Activated CD8-positive, alpha-beta memory T cell treated with anti-CD3 and anti-CD28 coated beads, Interleukin-2, amount 50 U/mL, for 4 hours (primary cell): Measurements from ENCODE around the gene SLC6A16.
"Not testable (repeated sequence)": the region's sequence is repeated elsewhere in the genome, so short reads cannot be mapped to it uniquely, and the experiment has no call there.

Experiments used
- DNase-seq: peaks from one replicate; pipeline ENCODE4 v3.0.0-alpha.2; 2020

Gene SLC6A16

DNA sequence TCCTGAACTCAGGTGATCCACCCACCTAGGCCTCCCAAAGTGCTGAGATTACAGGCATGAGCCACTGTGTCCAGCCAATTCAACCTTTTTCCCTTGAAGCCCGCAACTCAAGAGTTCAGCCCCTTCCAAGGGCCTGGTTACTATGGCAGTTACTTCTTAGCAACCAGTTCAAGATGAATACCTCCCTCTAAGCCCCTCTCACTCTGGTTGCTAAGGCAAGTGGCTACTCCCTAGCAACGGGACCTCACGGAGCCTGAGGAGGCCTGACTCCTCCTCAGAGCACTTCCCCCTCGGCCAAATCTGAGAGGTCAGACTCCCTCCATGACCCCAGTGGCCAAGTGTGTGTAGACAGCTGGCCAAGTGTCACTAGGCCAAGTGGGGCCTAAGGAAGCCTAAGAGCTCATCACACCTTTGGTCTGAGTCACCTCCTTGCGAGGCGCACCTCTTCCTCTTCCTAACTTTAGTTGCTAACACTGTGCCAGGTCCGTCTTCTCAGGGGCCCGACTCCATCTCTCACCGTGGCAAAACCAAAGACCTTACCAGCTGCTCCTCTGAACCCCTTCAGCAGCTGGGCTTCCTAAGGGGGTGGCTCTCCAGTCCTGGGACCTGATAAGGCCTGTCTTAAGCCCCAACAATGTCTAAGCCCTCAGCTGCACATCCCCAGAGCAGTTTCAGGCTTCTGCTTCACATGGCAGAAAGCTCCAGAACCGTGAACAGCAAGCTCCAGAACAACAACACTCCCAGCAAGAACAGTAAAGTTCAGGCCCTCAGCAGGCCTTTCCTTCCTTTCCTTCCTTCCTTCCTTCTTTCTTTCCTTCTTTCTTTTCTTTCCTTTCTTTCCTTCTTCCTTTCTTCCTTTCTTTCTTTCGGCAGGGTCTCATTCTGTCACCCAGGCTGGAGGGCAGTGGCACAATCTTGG is 19.8 kb upstream of the SLC6A16 start:
- DNase-seq = no peak

DNA sequence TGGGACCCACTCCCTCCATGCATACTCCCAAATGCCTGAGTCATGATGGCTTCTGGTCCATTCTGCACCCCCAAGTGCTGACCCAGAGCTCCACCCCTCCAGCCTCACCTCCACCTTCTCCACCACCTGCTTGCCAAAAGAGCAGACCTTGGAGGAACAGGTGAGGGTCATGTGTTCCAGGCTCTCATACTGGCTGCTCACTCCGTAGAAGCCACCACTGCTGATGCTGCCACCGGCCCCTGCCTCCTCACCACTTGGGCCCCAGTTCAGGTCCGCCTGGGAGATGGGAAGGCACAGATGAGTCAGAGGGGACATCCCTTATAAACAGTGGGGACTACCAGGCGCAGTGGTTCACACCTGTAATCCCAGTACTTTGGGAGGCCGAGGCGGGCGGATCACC is 18.1 kb upstream of the SLC6A16 start:
- DNase-seq = no peak

GRCh38 chr19:49342291-49342721 is 17.3 kb upstream of the SLC6A16 start:
- DNase-seq = no peak

- DNase-seq = no peak
Observed at GRCh38 chr19:49340865-49341718, 16.1 kb upstream of the SLC6A16 start.

DNA sequence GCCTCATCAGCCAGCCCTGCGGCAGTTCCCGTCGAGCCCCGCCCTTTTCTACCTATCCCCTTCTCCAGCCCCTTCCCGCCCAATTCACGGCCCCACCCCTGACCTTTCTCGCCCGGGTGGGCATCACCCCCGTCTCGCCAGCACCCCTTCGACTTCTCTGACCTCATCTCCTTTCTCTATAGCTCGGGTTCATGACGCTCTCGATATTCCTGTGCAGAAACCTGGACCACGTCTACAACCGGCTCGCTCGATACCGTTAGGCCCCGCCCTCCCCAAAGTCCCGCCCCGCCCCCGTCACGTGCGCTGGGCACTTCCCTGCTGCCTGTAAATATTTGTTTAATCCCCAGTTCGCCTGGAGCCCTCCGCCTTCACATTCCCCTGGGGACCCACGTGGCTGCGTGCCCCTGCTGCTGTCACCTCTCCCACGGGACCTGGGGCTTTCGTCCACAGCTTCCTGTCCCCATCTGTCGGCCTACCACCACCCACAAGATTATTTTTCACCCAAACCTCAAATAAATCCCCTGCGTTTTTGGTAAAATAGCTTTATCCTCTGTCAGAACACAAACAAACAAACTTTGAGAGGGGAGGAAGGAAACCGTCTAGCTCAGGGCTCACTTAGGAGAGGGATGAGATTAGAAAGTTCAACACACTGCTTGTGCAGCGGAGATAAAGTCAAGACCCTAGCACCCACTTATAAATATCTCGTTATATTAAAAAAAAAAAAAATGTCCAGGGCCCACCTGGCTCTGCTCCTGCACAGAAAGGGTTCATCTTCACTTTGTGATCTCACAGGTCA is 15.3 kb upstream of the SLC6A16 start:
- DNase-seq = no peak

- no peak for DNase-seq
Observed at GRCh38 chr19:49339301-49340068, 14.5 kb upstream of the SLC6A16 start.

DNA sequence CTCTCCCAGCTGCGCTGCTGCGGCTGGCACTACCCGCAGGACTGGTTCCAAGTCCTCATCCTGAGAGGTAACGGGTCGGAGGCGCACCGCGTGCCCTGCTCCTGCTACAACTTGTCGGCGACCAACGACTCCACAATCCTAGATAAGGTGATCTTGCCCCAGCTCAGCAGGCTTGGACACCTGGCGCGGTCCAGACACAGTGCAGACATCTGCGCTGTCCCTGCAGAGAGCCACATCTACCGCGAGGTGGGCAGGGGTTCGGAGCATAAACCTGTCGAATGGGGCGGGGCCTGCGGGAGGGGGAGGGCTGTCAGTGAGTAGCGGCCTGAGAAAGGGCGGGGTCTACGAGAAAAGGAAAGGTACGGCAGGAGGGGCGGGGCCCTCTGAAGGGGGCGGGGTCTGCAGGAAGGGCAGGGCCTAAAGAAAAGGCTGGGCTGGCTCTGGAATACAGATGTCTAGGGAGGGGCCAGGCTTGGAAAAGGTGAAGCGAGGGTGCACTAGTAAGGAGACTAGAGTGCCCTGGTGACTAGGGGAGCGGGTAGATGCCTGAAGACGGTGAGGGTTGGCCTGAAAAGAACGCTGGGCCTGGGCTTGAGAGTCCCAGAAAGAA is 13.8 kb upstream of the SLC6A16 start:
- DNase-seq = no peak

DNA sequence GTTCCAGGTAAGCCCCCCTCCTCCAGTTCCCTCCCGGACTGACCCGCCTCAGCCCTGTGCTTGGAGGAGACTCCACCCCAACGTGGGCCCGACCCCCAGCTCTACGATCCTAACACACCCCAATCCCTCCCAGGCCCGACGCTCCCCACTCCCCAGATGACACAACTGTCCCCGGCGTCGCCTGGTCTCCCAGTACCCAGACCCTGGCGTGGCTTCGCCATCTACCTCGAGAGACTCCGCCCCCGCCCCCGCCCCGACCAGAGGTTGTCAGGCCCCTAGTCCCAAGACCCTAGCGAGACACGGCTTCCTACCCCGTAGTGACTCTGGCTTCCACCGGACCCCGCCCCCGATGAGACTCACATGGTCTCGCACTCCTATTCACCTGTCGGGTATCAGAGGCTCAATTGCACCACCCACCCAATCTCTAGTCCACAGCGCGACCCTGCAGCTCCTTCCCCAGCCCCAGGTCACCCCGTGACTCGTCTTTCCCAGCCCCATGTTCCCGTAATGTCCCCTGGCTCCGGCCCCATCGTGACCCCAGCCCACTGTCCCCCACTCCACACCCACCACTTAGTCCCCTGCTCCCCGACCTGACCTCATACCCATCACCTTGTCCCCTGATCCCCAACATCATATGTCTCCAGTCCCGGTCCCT is 13.2 kb upstream of the SLC6A16 start:
- DNase-seq = no peak

DNA sequence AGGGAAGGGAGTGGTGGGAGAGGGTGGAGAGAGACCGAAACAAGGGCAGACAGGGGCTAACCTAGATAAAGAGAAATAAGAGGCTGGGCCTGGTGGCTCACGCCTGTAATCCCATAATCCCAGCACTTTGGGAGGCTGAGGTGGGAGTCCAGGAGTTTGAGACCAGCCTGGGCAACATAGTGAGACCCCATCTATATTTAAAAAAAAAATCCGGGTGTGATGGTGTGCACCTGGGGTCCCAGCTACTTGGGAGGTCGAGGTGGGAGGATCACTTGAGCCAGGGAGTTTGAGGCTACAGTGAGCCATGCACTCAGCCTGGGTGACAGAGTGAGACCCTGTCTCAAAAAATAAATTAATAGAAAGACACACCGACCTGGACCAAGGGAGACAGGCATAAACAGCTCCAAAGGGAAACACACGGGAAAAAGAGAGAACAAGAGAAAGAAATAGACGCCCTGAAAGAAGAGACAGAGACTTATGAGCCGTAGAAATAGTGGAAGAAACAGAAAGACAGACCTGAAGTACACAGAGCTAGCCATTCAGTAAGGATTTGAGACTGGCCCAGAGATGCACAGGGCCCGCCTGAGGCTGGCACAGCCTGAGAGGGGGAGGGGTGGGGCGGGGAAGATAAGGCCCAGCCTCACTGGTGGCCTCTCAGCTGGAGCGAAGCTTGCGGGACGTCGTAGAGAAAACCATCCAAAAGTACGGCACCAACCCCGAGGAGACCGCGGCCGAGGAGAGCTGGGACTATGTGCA is 12.5 kb upstream of the SLC6A16 start:
- no peak for DNase-seq

DNA sequence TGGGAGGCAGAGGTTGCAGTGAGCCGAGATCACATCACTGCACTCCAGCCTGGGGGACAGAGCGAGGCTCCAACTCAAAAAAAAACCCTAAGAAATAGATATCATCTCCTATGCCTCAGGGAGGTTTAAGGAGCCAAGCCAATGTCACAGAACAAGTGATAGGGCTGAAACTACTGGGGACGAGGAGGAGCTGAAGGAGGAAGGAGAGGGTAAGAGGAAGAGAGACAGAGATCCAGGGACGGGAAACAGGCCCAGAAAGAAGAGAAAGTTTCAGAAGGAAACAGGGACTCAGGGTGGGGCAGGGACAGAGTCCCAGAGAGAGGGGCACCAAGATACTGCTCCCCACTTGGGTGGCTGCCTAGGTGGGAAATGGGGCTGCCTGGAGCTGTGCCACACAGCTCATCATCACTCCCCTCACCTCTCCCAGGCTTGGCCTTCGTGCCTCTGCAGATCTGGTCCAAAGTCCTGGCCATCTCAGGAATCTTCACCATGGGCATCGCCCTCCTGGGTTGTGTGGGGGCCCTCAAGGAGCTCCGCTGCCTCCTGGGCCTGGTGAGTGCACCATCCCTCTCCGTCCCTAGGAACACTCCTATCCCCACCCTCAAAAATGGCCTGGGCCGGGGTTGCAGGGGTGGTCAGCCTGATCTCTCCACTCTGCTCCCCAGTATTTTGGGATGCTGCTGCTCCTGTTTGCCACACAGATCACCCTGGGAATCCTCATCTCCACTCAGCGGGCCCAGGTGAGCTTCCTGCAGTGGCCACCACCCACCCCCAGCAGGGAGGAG is 11.7 kb upstream of the SLC6A16 start:
- DNase-seq = no peak

- DNase-seq = no peak
Observed at GRCh38 chr19:49335784-49336481, 10.9 kb upstream of the SLC6A16 start.

- peak; percentile 53 for DNase-seq
Observed at GRCh38 chr19:49335071-49335783, 10.2 kb upstream of the SLC6A16 start, which contains the start of gene CD37. TSS of gene CD37 (plus strand) at chr19:49335406. CDS start at chr19:49335541, 135 bp downstream.

GRCh38 chr19:49333811-49334288 is 8.9 kb upstream of the SLC6A16 start:
- DNase-seq = peak; percentile 70

- no peak for DNase-seq
Observed at GRCh38 chr19:49333418-49333805, 8.4 kb upstream of the SLC6A16 start.

DNA sequence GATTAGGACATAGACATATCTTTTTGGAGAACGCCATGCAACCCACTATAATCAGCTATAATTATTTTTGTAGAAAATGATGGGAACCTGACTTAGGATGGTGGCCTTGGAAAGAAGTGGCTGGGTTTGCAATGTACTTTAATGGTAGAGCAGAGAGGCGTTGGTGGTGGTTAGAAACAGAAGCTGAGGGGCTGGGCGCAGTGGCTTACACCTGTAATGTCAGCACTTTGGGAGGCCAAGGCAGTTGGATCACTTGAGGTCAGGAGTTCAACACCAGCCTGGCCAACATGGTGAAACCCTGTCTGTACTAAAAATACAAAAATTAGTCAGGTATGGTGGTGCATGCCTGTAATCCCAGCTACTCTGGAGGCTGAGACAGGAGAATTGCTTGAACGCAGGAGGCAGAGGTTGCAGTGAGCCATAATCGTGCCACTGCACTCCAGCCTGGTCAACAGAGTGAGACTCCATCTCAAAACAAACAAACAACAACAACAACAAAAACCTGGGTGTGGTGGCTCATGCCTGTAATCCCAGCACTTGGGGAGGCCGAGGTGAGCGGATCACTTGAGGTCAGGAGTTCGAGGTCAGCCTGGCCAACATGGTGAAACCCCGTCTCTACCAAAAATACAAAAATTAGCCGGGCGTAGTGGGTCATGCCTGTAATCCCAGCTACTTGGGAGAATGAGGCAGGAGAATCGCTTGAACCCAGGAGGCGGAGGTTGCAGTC is 7.9 kb upstream of the SLC6A16 start:
- DNase-seq = not testable (repeated sequence)

GRCh38 chr19:49331616-49332055 is 6.6 kb upstream of the SLC6A16 start:
- peak; percentile 47 for DNase-seq

GRCh38 chr19:49331187-49331586 is 6.2 kb upstream of the SLC6A16 start:
- not testable (repeated sequence) for DNase-seq
